GM21381 (cell line): Measurements from ENCODE around the gene GALP.
"Not testable (repeated sequence)": the region's sequence is repeated elsewhere in the genome, so short reads cannot be mapped to it uniquely, and the experiment has no call there.

Source experiments
- ATAC-seq: cut with Tn5 transposase; IDR thresholded peaks from one replicate; pipeline ENCODE4 v1.9.1; 2021; ENCODE audit warnings: mild to moderate bottlenecking, moderate library complexity; ENCODE audit not compliant: unreplicated experiment

GALP gene

DNA sequence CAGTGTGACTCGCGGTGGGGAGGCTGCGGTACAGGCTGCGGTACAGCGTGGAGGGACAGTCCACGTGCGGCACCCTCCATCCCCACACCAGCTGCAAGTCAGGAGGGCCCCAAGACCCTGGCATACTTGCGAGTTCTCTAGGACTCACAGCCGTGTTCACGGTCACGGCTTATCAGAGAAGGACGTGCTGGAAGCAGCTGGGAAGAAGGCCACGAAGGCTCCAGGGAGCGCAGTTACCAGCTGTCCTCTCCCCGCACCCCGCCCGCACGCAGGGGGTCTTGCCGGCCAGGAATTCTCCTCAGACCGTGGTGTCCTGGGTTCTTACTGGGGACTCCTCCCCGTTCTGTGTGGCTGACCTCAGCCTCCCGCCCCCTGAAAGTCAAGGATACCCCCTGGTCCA, 28.5 kb upstream of the GALP start:
- no peak for ATAC-seq

DNA sequence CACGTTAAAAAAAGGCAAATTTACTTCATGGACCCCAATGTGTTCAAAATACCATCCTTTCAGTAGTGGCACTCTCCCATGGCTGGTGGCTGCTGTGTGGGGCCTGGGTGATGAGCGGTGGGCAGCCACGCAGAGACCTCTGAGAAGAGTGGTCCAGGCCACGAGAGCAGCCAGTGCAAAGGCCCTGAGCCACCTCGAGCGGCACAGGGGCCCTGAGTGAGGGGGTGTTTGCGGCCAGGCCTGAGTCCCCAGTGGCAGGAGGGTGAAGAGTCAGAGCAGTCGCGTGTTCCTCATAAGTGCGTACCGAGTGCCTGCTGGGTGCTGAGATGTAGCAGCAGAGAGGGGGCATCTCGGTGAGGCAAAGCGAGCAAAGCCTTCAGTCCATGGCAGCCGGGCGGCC, 27.7 kb upstream of the GALP start:
- ATAC-seq = no peak

DNA sequence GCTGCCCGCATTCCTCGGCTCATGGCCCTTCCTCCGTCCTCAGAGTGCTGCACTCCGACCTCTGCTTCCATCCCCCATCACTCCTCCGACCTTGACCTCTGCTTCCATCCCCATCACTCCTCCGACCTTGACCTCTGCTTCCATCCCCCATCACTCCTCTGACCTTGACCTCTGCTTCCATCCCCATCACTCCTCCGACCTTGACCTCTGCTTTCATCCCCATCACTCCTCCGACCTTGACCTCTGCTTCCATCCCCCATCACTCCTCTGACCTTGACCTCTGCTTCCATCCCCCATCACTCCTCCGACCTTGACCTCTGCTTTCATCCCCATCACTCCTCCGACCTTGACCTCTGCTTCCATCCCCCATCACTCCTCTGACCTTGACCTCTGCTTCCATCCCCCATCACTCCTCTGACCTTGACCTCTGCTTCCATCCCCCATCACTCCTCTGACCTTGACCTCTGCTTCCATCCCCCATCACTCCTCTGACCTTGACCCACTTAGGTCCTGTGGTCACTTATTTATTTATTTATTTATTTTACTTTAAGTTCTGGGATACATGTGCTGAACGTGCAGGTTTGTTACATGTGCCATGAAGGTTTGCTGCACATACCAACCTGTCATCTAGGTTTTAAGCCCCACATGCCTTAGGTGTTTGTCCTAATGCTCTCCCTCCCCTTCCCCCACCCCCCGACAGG, 26.7 kb upstream of the GALP start:
- ATAC-seq = not testable (repeated sequence)

DNA sequence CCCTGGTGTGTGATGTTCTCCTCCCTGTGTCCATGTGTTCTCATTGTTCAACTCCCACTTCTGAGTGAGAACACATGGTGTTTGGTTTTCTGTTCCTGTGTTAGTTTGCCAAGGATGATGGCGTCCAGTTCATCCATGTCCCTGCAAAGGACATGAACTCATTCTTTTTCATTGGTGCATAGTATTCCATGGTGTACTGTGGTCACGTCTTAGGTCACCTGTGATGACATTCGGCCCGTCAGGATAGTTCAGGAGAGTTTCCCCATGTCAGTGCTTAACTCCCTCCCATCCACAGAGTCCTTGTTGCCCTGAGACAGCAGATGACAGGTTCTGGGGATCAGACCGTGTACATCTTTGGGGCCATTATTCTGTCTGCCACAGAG, 26.2 kb upstream of the GALP start:
- ATAC-seq = no peak

DNA sequence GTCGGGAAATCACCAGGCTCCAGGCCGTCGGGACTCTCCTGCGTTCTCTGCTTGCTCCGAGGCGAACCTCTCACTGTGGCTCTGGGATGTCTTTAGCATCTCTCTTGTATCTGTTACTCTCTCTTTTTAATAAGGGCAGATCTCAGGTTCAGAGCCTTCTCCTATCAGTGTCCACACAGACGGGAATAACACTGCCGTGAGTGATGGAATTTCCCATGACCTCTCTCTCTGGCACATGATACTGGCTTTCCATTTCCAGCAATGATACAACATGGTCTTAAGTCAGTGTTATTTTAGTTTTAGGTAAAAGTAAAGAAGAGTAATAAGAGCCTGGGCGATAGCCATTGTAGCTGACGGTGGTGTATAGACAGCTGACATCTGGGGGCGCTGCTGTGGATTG, 25.4 kb upstream of the GALP start:
- ATAC-seq = no peak

DNA sequence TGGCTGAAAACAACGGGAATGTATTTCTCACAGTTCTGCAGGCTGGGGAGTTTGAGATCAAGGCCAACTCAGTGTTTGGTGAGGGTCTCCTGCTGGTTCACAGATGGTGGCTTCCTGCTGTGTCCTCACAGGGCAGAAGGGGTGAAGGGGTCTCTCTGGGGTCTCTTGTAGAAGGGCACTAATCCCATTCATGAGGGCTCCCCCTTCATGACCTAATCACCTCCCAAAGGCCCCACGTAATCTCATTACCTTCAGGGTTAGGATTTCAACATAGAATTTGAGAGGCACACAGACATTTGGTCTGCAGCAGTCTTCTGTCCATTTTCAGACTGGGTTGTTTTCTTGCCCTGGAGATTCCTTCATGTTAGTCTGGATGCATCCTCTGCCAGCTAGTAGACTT, 23.2 kb upstream of the GALP start:
- no peak for ATAC-seq

DNA sequence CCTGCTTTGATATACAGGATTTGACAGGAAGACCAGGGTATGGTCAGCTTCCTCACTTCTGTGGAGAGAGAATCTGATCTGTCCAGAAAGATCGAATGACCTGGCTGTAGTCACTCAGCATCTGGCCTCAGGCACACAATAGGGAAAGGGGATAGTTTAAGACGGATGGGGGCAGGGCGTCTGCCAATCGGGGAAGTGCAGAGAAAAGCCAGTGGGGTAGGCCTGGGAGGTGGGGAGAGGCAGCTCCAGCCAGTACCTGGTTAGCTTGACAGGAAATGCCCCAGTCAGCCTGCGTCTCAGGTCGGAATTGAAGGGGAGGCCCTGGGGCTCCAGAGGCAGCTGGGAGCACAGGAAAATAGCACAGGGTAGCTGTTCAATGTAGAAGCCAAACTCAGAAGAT, 22.3 kb upstream of the GALP start:
- ATAC-seq = no peak

DNA sequence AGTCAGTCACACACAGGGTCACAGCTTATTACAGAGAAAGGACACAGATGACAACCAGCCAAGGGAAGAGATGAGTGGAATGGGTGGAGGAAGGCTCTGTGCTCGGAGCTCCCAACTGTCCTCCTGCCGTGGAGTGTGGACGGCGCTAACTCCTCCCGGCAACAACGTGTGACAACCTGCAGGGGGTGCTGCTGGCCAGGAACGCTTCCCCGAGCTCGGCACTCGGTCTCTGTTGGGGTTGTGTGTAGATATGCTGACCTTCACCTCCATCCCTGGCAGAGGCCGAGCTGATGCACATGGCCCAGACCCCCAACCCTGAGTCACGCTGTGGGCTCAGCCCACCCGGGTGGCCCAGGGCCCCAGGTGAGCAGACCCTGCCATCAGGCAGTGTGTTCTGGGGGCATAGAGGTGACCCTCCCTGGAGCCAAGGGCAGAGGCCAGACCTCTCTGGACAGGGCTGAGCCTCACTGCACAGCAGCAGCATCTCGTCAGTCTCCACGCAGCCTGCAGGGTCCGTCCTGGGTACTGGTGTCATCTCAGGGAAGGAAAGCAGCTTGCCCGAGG, 20.6 kb upstream of the GALP start:
- ATAC-seq = no peak

DNA sequence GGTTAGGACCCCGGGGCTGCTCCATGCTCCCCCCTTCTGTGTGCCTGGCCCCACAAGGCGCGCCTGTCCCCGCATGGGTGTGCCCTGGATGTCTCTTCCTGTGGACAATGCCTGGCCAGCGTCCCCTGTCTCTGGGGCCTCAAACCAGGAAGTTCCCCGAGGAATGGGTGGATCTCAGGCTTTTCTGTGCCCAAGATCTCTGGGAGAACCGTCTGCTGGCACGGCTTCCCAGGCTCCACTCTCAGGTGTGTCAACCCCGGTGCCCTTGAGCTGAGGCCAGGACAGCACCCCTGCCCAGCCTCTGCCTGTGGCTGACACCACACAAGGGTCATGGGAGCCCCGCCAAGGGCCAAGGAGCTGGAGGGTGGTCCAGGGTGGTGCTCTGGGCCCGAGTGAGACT, 19.0 kb upstream of the GALP start:
- no peak for ATAC-seq

DNA sequence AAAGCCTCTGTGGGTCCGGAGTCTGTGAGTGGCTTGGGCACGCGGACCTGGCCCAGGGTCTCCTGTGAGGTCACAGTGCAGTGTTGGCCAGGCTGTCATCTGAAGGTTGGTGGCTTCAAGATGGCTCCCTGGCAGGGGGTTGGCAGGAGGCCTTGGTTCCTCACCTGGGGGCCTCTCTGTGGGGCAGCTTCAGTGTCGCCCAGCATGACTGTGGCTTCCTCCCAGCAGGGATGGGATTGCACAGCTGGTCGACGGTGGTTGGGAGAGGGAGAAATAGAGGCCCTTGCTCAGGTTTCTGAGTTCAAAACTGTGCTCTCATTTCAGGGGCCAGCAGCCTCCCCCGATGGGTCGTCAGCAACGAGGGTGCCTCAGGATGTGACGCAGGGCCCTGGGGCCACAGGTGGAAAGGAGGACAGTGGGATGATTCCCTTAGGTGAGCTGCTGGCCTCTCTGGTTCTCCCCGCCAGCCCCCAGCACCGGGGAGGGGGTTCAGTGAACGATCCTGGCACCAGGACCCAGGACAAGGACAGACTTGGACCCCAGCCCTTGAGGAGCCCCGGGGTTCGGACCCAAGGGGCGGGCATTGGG, 17.5 kb upstream of the GALP start:
- no peak for ATAC-seq

DNA sequence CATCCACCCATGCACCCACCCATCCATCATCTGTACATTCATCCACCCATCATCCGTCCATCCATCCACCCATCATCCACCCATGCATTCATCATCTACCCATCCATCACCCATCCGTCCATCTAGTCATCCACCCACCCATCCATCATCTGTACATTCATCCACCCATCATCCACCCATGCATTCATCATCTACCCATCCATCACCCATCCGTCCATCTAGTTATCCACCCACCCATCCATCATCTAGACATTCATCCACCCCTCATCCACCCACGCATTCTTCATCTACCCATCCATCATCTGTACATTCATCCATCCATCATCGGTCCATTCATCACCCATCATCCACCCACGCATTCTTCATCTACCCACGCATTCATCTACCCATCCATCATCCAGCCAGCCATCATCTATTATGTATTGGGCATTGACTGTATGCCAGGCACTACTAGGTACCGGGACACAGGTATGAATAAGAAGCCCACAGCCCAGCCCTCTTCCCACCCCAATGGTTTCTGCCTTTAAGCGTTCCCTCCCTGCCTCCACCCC, 16.7 kb upstream of the GALP start:
- no peak for ATAC-seq

DNA sequence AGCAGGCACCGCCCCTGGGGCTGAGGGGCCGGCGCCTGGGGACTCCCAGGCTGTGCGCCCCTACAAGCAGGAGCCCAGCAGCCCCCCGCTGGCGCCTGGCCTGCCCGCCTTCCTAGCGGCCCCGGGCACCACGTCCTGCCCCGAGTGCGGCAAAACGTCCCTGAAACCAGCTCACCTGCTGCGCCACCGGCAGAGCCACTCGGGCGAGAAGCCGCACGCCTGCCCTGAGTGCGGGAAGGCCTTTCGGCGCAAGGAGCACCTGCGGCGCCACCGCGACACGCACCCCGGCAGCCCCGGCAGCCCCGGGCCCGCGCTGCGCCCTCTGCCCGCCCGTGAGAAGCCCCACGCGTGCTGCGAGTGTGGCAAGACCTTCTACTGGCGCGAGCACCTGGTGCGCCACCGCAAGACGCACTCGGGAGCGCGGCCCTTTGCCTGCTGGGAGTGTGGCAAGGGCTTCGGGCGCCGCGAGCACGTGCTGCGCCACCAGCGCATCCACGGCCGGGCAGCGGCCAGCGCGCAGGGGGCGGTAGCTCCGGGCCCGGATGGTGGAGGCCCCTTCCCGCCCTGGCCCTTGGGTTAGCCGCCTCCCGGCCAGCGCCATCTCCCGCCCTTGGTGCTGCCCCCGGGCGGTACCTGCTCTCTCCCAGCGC, 16.1 kb upstream of the GALP start:
- ATAC-seq = no peak

DNA sequence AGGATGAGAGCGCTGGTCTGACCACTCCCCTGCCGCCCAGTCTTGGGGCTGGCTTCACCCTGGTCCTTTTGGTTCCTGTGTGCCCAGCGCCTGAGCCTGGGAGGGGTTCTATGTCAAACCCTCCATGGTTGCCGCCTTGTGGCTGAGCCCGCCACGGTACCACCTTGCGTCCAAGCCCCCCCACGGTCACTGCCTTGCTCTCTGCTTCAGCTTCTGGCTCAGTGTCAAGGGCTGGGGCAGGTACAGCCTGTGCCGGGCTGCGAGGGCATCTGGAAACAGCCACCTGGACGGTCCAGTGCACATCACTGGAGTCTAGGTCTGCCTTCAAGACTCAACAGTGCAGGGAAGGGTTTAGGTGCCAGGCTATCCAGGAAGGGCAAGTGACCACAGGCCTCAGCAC, 14.3 kb upstream of the GALP start:
- no peak for ATAC-seq

DNA sequence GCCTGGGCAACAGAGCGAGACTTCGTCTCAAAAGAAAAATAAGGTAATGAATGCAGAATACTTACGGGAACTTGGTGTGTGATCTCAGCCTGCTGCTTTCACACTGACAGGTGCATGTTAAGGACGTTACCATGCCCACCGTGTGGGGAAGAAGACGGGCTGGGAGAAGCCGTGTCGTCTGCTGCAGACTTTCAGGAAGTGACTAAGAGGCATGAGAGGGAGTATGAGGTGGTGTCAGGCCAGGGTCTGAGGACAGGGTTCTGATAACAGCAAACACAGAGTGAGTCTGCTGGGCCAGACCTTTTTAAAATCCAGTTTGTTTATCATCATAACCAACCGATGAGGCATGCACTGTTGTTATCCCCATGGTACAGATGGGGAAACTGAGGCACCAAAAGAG, 13.6 kb upstream of the GALP start:
- no peak for ATAC-seq

DNA sequence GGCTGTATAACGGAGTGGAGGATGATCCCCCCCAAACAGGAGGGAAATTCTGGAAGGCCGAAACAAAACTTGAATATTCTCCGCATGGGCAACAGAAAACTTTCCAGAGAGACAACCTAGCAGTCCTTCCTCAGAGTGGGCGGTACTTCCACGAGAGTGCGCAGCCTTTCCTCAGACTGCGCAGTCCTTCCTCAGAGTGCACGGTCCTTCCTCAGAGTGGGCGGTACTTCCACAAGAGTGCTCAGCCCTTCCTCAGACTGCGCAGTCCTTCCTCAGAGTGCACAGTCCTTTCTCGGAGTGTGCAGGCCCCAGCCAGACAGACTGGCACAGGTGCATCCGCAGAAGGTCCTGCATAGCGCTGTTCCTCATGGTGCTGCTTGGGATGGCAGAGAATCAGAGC, 12.7 kb upstream of the GALP start:
- no peak for ATAC-seq

DNA sequence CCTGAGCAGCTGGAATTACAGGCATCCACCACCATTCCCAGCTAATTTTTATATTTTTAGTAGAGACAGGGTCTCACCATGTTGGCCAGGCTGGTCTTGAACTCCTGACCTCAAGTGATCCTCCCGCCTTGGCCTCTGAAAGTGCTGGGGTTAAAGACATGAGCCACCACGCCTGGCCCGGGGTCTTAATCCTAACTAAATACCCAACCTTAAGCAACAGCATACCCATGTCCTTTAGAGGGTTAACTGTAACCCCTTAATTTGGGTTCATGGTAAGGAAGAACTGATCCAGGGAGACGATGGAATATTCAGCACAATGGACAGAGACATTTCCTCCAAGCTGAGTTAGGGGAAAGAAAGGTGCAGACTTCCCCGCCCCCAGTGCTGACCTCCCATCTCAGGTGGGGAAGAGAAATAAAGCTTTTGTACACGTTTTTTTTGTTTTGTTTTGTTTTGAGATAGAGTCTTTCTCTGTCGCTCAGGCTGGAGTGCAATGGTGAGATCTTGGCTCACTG, 8.7 kb upstream of the GALP start:
- ATAC-seq = no peak

DNA sequence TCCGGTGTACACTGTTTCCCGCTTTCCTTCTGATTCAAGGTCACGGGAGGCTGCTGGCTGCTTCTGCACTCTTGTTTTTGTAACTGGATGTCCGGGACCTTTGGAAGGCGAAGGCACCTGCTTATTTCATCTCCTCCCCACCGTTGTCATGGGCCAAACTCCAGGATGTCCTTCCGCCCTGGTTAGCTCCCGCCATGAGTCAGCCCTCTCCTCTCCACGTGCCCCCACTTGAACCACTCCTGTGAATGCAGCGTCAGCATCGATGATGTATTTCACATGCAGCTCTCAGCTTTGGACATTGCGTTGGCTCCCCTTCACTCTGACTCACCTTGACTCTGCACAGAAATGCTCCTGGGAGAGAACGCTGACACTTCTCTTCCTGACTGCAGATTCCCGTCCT, 5.5 kb upstream of the GALP start:
- no peak for ATAC-seq

DNA sequence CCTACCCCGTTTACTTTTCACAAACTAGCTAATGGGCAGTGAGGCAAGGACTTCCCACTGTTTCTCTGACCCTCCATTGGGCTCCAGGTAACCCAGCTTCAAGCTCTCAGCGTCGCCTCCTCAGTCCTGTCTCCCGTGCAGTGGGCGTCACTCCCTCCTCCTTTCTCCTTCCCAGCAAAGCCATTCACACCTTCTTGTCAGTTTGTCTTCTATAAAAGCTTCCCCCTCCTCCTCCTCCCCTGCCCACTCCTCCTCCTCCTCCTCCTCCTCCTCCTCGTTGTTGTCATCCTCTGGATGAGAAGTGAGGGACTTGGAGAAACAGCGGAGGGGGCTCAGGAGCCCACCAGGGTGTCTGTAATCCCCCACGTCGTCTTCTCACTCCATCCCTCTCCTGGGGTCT, 1.7 kb upstream of the GALP start:
- no peak for ATAC-seq

DNA sequence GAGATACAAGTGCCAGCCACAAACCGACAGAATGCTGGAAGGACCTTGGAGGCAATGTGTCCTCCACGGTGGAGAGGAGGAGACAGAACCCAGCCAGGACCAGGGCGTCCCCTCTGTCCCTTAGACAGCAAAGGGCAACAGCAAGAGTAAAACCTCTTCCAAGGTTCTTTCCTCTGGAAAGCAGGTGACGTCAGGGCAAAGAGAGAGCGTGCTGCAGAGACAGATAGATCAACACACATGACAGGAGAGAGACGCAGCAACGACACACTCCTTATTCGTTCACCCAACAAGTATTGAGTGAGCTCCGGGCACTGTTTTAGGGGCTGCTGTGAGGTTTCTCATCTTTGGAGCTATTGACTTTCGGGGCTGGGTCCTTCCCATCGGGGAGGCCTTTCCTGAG, 1.3 kb upstream of the GALP start:
- no peak for ATAC-seq

DNA sequence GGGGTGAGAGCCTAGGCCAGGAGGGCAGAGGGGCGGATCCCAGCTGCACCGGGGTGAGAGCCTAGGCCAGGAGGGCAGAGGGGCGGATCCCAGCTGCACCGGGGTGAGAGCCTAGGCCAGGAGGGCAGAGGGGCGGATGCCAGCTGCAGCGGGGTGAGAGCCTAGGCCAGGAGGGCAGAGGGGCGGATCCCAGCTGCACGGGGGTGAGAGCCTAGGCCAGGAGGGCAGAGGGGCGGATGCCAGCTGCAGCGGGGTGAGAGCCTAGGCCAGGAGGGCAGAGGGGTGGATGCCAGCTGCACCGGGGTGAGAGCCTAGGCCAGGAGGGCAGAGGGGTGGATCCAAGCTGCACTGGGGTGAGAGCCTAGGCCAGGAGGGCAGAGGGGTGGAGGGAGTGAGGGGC, 502 bp downstream of the GALP start:
- not testable (repeated sequence) for ATAC-seq

DNA sequence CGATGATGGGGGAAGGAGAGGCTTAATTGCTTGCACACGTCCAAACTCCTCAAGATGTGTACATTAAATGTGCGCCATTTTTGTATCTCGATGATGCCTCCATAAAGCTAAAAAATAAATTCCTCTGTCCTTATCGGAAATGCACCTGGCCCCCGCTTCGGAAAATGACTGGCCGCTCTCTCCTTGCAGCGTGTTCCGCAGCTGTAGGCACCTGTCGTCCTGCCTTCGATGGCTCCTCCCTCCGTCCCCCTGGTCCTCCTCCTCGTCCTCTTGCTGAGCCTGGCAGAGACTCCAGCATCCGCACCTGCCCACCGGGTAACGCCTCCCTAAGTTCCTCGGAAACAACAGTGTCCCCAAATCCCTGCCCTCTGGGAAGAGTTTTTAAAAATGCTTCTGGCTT, 1.1 kb downstream of the GALP start:
- no peak for ATAC-seq
